Left renal pelvis (tissue), 4 donors: ENCODE data around the gene KIR3DL1. TPM values are rescaled to one million over a fixed set of nuclear protein-coding genes. Genes with fewer than 3 reads are reported as not detected.
"Not testable (repeated sequence)": the region's sequence is repeated elsewhere in the genome, so short reads cannot be mapped to it uniquely, and the experiment has no call there.

Experiments
- DNase-seq, 4 donors: peaks; one replicate each; pipeline ENCODE4 v3.0.0-alpha.2; 2013; ENCODE audit warnings: low read depth in 4 of 4, low spot score in 3 of 4
- polyA plus RNA-seq, 4 donors: library from polyadenylated mRNA; unstranded; fragments of 120-200 nt; gene quantifications; one replicate each; pipeline ENCODE4 v1.2.1, GENCODE V29; 2013; ENCODE audit not compliant: insufficient read length in 4 of 4

KIR3DL1 gene
- polyA plus RNA-seq, 4 donors, result not detected

DNA sequence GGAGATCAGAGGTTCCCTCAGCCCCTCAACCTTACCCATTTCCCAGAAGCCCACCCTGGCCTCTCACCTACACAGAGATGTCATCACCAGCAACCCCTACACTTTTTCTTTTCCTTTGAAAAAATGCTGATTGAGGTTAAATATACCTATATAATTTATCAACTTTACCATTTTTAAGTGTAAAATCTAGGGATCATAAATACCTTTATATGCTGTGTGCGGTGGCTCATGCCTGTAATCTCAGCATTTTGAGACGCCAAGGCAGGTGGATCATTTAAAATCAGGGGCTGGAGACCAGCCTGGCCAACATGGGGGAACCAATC lies 9.8 kb upstream of the KIR3DL1 start:
- DNase-seq, result no peak

DNA sequence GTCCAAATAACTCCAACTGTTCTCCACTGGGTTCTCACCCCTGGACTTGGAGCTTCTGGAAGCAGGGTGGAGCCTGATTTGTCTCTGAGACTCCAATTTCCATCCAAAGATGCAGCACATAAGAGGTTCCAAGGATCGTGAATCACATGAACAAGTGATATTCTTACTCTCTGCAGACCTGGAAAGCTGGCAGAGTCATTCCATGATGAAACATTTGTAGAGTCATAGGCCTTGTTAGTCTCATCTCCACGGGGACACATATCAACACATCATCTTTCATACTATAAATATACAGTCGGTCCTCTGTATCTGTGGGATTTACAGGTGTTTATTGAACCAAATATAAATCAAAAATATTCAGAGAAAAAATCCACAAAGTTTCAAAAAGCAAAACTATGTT lies 1.7 kb upstream of the KIR3DL1 start:
- DNase-seq, result not testable (repeated sequence)

DNA sequence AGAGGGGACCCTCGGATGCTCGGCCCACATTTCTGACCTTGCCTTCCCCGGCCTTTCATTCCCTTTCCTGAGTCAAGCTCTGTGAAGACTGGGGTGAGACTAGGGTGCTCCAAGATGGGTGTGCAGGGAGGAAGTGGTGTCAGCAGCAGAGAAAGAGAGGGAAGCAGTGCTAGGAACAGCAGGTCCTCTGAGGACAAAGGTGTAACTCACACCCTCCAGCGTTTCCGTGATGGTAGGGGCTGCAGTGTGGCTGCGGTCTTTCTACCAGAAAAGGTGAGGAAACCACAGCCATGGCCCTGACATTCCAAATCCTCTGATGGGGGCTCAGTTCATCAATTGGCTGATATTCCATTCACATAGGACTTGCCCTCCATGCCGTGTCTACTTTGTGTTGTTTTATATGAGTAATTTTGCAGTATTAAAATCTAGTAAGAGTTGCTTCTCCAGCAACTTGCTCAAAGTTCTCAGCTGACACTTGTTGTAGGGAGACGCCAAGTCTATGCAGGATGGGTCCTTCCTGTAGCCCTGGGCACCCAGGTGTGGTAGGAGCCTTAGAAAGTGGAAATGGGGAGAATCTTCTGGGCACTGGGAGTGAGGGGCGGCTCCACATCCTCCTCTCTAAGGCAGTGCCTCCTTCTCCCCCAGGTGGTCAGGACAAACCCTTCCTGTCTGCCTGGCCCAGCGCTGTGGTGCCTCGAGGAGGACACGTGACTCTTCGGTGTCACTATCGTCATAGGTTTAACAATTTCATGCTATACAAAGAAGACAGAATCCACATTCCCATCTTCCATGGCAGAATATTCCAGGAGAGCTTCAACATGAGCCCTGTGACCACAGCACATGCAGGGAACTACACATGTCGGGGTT lies 1.6 kb downstream of the KIR3DL1 start:
- no peak for DNase-seq

DNA sequence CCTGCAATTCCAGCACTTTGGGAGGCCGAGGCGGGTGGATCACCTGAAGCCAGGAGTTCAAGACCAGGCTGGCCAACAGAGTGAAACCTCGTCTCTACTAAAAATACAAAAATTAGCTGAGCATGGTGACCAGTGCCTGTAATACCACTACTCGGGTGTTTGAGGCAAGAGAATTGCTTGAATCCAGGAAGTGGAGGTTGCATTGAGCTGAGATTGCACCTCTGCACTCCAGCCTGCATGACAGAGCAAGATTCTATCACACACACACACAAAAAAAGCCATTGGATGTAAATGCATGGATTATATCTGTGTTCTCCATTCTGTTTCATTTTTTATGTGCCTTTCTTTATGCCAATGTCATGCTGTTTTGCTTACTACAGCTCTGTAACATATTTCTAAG lies 8.1 kb downstream of the KIR3DL1 start:
- DNase-seq, result not testable (repeated sequence)

DNA sequence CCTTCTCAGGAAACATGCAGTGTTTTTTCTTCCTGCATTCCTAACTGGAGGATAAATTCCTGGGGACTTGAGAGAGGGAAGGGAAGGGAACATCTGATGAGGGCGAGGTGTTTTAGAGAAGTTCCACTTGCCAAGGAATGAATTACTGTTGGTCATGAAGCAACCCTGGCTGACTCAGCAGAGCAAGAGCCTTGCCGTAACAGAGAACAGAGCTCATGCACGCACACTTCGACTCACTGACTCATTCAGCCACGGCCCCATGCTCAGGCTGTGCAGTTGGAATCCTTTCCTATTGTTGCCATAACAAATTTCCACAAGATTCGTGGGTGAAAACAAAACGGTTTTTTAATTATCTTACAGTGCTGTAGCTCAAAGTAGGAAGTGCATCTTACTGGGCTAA lies 9.1 kb downstream of the KIR3DL1 start:
- DNase-seq, result not testable (repeated sequence)

DNA sequence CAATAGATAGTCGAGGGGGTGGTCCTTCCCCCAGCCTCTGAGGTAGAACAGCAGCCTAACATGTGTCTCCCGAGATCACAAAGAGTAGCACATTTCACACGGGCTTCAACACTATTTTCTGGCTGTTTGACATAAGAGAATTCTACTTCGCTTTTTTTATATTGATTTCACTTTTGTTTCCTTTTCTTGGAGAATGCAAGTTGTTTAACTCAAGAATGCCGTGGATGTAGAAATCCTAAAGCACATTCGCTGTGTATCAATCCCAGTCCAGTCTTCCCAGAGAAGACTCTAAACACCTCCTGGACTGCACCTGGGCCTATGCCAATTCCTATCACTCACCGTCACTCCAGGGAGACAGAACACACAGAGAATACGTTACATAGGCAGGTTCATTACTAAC lies 11.8 kb downstream of the KIR3DL1 start:
- not testable (repeated sequence) for DNase-seq

DNA sequence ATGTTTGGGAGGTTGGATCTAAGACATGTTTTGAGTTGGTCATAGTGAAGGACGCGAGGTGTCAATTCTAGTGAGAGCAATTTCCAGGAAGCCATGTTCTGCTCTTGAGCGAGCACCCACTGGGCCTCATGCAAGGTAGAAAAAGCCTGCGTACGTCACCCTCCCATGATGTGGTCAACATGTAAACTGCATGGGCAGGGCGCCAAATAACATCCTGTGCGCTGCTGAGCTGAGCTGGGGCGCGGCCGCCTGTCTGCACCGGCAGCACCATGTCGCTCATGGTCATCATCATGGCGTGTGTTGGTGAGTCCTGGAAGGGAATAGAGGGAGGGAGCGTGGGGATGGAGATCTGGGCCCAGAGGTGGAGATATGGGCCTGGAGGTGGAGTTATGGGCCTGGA lies 16.2 kb downstream of the KIR3DL1 start, which contains the start of gene KIR2DS4:
Gene KIR2DS4, plus strand, starts transcription at position 181 of the 400 bp plus-strand sequence.
- DNase-seq, result not testable (repeated sequence)

DNA sequence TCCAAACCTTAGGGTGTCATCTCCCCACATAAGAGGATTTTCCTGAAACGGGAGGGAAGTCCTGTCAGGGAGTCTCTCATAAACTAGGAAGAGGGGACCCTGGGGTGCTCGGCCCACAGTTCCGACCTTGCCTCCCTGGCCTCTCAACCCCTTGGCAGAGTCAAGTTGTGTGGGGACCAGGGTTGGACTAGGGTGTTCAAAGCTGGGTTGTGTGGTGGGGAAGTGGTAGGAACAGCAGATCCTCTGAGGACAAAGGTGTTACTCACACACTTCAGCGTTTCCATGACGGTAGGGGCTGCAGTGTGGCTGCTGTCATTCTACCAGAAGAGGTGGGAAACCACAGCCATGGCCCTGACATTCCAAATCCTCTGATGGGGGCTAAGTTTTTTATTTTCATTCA lies 18.9 kb downstream of the KIR3DL1 start:
- DNase-seq, result not testable (repeated sequence)

DNA sequence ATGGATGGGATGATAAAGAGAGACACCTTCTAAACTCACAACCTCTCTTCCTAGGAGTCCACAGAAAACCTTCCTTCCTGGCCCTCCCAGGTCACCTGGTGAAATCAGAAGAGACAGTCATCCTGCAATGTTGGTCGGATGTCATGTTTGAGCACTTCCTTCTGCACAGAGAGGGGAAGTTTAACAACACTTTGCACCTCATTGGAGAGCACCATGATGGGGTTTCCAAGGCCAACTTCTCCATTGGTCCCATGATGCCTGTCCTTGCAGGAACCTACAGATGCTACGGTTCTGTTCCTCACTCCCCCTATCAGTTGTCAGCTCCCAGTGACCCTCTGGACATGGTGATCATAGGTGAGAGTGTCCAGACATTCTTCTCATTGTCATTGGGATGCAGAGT lies 21.3 kb downstream of the KIR3DL1 start:
- DNase-seq, result not testable (repeated sequence)

DNA sequence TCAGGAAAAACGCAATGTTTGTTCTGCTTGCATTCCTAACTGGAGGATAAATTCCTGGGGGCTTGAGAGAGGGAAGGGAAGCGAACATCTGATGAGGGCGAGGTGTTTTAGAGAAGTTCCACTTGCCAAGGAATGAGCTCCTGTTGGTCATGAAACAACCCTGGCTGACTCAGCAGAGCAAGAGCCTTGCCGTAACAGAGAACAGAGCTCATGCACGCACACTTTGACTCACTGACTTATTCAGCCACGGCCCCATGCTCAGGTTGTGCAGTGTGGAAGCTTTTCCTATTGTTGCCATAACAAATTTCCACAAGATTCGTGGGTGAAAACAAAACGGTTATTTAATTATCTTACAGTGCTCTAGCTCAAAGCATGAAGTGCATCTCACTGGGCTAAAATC lies 26.9 kb downstream of the KIR3DL1 start:
- DNase-seq, result not testable (repeated sequence)

DNA sequence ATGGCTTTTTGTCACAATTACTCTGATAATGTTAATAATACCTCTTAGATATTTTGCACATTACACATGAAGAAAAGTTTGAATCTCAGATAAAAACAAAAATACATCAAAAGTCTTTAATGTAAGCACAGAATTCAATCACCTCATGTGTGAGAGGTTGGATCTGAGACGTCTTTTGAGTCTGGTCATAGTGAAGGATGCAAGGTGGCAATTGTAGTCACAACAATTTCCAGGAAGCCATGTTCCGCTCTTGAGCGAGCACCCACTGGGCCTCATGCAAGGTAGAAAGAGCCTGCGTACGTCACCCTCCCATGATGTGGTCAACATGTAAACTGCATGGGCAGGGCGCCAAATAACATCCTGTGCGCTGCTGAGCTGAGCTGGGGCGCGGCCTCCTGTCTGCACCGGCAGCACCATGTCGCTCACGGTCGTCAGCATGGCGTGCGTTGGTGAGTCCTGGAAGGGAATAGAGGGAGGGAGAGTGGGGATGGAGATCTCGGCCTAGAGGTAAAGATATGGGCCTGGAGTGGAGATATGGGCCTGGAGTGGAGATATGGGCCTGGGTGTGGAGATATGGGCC lies 33.9 kb downstream of the KIR3DL1 start, which contains the start of gene KIR3DL2:
Gene KIR3DL2, plus strand, starts transcription at position 383 of the 580 bp plus-strand sequence. Its CDS starts 33 bp downstream, at position 416.
- DNase-seq, result not testable (repeated sequence)

DNA sequence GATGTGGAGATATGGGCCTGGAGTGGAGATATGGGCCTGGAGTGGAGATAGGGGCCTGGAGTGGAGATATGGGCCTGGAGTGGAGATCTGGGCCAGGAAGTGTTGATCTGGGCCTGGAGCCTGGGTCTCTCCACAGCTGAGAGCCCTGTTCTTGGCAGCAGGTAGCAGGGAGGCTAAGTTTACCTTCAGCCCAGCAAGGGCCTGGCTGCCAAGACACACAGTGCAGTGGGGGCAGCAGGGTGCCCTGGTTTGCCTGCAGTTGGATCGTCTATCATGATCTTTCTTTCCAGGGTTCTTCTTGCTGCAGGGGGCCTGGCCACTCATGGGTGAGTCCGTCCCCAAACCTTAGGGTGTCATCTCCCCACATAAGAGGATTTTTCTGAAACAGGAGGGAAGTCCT lies 34.7 kb downstream of the KIR3DL1 start:
- no peak for DNase-seq

DNA sequence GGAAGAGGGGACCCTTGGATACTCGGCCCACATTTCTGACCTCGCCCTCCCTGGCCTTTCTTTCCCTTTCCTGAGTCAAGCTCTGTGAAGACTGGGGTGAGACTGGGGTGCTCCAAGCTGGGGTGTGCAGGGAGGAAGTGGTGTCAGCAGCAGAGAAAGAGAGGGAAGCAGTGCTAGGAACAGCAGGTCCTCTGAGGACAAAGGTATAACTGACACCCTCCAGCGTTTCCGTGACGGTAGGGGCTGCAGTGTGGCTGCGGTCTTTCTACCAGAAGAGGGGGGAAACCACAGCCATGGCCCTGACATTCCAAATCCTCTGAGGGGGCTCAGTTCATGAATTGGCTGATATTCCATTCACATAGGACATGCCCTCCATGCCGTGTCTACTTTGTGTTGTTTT lies 35.1 kb downstream of the KIR3DL1 start:
- DNase-seq, result no peak

DNA sequence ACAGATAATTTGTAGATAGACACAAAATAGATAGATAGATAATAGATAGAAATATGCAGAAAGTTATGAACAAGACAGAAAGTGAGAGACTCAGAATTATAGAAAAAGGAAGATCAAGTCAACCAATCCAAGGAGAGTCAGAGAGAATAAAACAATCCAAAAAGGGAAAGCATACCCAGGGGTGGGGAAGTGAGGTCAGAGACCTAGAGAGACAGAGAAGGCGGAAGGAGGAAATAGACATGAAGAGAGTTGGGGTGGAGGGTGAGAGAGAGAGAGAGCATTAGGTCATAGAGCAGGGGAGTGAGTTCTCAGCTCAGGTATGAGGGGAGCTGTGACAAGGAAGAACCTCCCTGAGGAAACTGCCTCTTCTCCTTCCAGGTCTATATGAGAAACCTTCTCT lies 39.0 kb downstream of the KIR3DL1 start:
- not testable (repeated sequence) for DNase-seq

DNA sequence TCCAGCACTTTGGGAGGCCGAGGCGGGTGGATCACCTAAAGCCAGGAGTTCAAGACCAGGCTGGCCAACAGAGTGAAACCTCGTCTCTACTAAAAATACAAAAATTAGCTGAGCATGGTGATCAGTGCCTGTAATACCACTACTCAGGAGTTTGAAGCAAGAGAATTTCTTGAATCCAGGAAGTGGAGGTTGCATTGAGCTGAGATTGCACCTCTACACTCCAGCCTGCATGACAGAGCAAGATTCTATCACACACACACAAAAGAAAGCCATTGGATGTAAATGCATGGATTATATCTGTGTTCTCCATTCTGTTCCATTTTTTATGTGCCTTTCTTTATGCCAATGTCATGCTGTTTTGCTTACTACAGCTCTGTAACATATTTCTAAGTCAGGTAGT lies 42.2 kb downstream of the KIR3DL1 start:
- DNase-seq, result not testable (repeated sequence)

DNA sequence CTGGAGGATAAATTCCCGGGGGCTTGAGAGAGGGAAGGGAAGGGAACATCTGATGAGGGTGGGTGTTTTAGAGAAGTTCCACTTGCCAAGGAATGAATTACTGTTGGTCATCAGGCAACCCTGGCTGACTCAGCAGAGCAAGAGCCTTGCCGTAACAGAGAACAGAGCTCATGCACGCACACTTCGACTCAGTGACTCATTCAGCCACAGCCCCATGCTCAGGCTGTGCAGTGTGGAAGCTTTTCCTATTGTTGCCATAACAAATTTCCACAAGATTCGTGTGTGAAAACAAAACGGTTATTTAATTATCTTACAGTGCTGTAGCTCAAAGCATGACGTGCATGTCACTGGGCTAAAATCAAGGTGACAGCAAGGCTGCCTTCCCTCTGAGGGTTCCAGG lies 43.2 kb downstream of the KIR3DL1 start:
- DNase-seq, result not testable (repeated sequence)

DNA sequence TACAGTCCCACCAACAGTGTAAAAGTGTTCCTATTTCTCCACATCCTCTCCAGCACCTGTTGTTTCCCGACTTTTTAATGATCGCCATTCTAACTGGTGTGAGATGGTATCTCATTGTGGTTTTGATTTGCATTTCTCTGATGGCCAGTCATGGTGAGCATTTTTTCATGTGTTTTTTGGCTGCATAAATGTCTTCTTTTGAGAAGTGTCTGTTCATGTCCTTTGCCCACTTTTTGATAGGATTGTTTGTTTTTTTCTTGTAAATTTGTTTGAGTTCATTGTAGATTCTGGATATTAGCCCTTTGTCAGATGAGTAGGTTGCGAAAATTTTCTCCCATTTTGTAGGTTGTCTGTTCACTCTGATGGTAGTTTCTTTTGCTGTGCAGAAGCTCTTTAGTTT lies 47.2 kb downstream of the KIR3DL1 start:
- DNase-seq, result not testable (repeated sequence)

DNA sequence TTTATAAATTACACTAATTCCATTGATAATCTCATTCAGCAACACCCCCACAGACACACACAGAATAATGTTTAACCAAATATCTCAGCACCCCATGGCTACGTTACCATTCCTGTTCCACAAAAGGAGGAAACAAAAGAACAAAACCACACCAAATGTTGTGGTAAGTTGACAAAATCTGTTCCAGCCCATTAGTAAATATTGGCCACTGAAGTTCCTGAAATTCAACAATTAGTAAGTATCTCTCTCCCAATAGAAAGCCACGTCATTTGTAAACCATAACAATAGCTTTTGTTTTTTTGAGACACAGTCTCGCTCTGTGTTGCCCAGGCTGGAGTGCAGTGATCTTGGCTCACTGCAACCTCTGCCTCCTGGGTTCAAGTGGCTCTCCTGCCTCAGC lies 55.4 kb downstream of the KIR3DL1 start:
- DNase-seq, result no peak

DNA sequence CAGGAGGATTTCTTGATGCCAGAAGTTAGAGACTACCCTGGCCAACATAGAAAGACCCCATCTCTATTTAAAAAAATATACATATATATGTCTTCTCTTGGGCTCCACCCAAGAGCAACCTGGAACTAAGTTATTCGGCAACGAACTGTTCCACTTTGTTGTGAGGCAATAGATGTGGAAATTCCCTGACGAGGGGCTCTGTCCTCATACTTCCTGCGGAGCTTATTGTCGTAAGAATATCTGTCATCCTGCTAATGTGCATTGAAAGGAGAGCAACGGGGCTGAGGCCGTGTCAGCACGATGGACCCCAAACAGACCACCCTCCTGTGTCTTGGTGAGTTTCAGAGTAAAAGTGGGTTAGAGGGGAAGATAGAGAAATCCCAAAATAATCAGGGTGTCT lies 57.7 kb downstream of the KIR3DL1 start, which contains the start of gene FCAR:
Gene FCAR, plus strand, starts transcription at position 246 of the 400 bp plus-strand sequence. Its CDS starts 55 bp downstream, at position 301.
- no peak for DNase-seq

DNA sequence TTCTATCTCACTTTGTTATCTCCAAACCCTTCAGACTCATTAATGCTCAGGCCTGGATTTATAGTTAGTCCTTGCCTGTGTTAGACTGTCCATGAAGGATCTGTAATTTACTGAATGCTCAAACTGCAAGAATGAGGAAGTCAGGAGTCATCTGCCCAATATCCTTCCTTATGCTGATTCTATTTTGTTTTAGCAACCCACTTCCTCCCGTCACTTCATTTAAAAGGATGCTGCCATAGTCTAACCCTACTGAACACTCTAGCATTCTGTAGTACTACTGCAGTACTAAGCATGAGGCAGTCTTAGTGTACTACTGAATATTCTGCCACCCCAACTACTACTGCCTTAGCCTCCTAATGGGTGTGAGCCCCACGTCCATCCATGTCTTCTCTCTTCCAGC lies 59.2 kb downstream of the KIR3DL1 start:
- no peak for DNase-seq

DNA sequence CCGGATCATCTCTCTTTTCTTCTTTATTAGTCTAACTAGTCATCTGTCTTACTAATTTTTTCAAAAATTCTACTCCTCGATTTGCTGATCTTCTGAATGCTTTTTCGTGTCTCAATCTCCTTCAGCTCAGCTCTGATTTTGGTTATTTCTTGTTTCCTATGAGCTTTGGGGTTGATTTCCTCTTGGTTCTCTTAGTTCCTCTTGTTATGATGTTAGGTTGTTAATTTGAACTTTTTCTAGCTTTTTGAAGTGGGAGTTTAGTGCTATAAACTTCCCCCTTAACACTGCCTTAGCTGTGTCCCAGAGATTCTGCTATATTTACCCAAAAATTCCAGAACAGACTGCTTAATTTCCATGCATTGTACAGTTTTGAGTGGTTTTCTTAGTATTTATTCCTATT lies 61.2 kb downstream of the KIR3DL1 start:
- DNase-seq, result no peak
